Endothelial cell (in vitro differentiated cells): ENCODE measurements around the gene CARMIL1. TPM values are rescaled to one million over a fixed set of nuclear protein-coding genes. Genes with fewer than 3 reads are reported as not detected.

ENCODE experiments used
- DNase-seq: peaks from one replicate; pipeline ENCODE4 v3.0.0; 2021; ENCODE audit warnings: low spot score
- H3K27ac Mint-ChIP-seq: one replicate; pipeline ENCODE4 v1.8.0; 2021; ENCODE audit warnings: mixed read lengths, inconsistent platforms; ENCODE audit not compliant: unreplicated experiment
- H3K27me3 Mint-ChIP-seq: one replicate; pipeline ENCODE4 v1.8.0; 2021; ENCODE audit warnings: mild to moderate bottlenecking, moderate library complexity, mixed read lengths, inconsistent platforms; ENCODE audit not compliant: unreplicated experiment
- H3K36me3 Mint-ChIP-seq: one replicate; pipeline ENCODE4 v1.8.0; 2021; ENCODE audit warnings: mild to moderate bottlenecking, low read depth, mixed read lengths, inconsistent platforms; ENCODE audit not compliant: unreplicated experiment
- H3K4me1 Mint-ChIP-seq: one replicate; pipeline ENCODE4 v1.8.0; 2021; ENCODE audit warnings: mild to moderate bottlenecking, mixed read lengths, inconsistent platforms; ENCODE audit not compliant: unreplicated experiment
- H3K4me3 Mint-ChIP-seq: one replicate; pipeline ENCODE4 v1.8.0; 2021; ENCODE audit warnings: mild to moderate bottlenecking, mixed read lengths, inconsistent platforms; ENCODE audit not compliant: unreplicated experiment
- H3K9me3 Mint-ChIP-seq: one replicate; pipeline ENCODE4 v1.8.0; 2021; ENCODE audit warnings: mixed read lengths, inconsistent platforms; ENCODE audit not compliant: unreplicated experiment
- total RNA-seq: library from RNA; stranded (reverse); fragmentation: NEBNext Ultra II Directional; extraction: Animal tissue kit (Norgen Biotek cat#: 25700); gene quantifications from one replicate; pipeline ENCODE4 v1.2.1, GENCODE V29; 2021; ENCODE audit not compliant: unreplicated experiment
- TF ChIP-seq, protein P1 (sequence below): fragments of 200-600 bp; sonication (generic); IDR thresholded peaks from one replicate; pipeline ENCODE4 v1.5.0; 2021; ENCODE audit warnings: antibody characterized with exemption; ENCODE audit not compliant: unreplicated experiment

CARMIL1 gene
- total RNA-seq, 1 donor from 2014 or later, result 32.5 TPM

DNA sequence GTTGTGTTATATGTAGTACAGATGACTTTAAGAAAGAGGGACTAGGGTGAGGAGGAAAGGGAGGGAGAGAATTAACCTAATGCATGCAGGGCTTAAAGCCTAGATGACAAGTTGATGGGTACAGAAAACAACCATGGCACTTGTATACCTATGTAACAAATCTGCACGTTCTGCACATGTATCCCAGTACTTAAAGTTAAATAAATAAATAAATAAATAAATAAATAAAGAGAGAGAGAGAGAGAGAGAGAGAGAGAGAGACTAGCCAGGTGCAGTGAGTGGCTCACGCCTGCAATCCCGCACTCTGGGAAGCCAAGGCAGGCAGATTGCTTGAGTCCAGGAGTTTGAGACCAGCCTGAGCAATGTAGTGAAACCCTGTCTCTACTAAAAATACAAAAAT is 11.5 kb upstream of the CARMIL1 start:
- Mint-ChIP-seq H3K4me3 (no peak overlapping the region), H3K36me3 (no peaks in the 10 kb centered on the region), H3K4me1 (no peaks in the 10 kb centered on the region), H3K9me3 (no peaks in the 10 kb centered on the region), H3K27ac (no peak overlapping the region), H3K27me3 (no peaks in the 10 kb centered on the region)
- TF ChIP-seq, protein P1, sequence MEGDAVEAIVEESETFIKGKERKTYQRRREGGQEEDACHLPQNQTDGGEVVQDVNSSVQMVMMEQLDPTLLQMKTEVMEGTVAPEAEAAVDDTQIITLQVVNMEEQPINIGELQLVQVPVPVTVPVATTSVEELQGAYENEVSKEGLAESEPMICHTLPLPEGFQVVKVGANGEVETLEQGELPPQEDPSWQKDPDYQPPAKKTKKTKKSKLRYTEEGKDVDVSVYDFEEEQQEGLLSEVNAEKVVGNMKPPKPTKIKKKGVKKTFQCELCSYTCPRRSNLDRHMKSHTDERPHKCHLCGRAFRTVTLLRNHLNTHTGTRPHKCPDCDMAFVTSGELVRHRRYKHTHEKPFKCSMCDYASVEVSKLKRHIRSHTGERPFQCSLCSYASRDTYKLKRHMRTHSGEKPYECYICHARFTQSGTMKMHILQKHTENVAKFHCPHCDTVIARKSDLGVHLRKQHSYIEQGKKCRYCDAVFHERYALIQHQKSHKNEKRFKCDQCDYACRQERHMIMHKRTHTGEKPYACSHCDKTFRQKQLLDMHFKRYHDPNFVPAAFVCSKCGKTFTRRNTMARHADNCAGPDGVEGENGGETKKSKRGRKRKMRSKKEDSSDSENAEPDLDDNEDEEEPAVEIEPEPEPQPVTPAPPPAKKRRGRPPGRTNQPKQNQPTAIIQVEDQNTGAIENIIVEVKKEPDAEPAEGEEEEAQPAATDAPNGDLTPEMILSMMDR, result no peak
- DNase-seq, result no peak

DNA sequence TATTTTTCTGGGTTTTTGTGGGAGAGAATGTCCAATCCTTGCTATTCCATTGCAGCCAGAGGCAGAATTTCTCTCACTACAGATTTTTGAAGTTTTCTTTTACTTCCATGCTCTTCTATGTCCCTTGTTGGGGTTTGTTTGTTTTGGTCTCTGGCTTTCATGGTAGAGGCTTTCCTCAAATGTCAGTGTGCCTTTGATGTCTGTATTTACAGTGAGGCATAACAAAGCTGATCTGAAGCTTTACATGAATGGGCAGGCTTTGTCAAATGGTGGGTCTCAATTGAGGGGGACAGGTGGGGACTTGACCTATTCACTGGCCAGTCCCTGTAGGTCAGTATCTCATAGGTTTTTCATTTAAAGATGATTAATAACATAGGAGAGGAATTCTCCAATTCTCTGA is 8.6 kb upstream of the CARMIL1 start:
- TF ChIP-seq, protein P1, result no peak
- no peak for DNase-seq
- Mint-ChIP-seq H3K27me3 (peaks cover 1% of the 10 kb centered on the region), H3K27ac (no peak overlapping the region), H3K36me3 (no peaks in the 10 kb centered on the region), H3K9me3 (no peaks in the 10 kb centered on the region), H3K4me3 (no peak overlapping the region), H3K4me1 (no peaks in the 10 kb centered on the region)

DNA sequence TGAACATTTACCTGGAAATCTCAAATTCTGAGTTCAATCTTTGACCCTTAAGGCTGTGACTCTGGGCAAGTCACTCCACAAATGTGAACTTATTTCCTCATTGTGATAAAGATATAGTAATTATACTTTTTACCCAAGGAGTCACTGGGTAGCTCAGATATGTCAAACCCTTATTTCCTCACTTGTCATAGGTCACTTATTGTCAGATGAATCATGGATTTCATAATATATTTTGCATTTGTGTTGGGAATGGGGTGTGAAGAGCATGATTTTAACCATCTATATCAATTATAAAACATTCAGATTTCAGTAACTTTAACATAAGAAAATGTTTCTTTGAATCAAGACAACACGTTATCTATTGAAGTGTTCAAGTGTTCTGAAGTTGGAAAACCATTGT is 3.7 kb upstream of the CARMIL1 start:
- Mint-ChIP-seq H3K27ac (no peak overlapping the region), H3K27me3 (peaks cover 8% of the 10 kb centered on the region), H3K4me1 (peaks cover 18% of the 10 kb centered on the region), H3K36me3 (peaks cover 3% of the 10 kb centered on the region), H3K9me3 (no peaks in the 10 kb centered on the region), H3K4me3 (no peak overlapping the region)
- TF ChIP-seq, protein P1, result no peak
- DNase-seq, result no peak

DNA sequence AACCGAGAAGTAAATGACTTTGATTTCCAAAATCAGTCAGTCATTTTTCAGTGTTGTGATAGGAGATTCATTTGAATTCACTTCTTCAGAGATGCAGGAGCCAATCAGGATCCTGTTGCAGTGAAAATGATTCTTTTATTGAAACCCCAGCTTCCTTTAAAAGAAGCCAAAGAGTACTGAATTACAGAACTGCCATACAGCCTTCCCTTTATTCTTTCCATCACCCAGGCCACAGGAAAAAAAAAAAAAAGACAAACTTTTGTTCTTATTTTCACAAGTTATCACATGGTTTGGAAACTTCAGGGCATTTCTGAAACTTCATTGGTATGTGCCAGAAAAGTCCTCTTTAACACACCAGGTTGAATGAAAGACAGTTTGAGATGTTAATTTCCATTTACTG is 1.8 kb upstream of the CARMIL1 start:
- Mint-ChIP-seq H3K4me3 (no peak overlapping the region), H3K4me1 (peaks cover 34% of the 10 kb centered on the region), H3K27me3 (peaks cover 13% of the 10 kb centered on the region), H3K27ac (no peak overlapping the region), H3K36me3 (peaks cover 3% of the 10 kb centered on the region), H3K9me3 (no peaks in the 10 kb centered on the region)
- DNase-seq, result no peak
- TF ChIP-seq, protein P1, result no peak

DNA sequence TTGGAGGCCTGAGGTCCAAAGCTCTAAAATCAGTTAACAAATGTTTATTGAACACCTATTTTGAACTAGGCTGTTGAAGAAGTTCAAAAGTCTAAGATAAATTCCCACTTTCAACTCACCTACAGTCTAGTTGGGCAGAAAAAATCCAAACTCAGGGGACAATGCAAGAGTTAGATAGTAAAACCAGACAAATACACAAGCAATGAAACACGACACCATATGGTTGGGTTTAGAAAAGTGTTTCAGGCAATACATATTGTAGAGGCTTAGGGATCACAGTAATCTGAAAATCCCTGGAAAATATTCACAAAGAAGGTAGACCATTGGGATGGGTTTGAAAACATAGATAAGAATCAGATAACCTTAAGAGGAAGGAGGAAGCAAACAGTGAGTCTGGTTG is 1.3 kb upstream of the CARMIL1 start:
- Mint-ChIP-seq H3K9me3 (no peaks in the 10 kb centered on the region), H3K27ac (peak overlapping the region; percentile 27), H3K36me3 (peaks cover 3% of the 10 kb centered on the region), H3K27me3 (peaks cover 13% of the 10 kb centered on the region), H3K4me1 (peaks cover 35% of the 10 kb centered on the region), H3K4me3 (peak overlapping the region; percentile 86)
- TF ChIP-seq, protein P1, result no peak
- DNase-seq, result no peak
